ENCODE measurements around the gene LYPD6B. TPM values are rescaled to one million over a fixed set of nuclear protein-coding genes. Genes with fewer than 3 reads are reported as not detected.

The LYPD6B gene
- total RNA-seq, 2 donors from 2014 or later: 9.3 to 9.9 TPM

GRCh38 chr2:149020432-149020851 is 18.1 kb upstream of the LYPD6B start:
- H3K9me3 ChIP-seq: no peaks in the 10 kb centered on the region
- TF ChIP-seq POLR2A (IDR thresholded peaks at IDR 0.05) (no peak), CTCF (IDR thresholded peaks at IDR 0.05) (no peak)
- no peak overlapping the region for H3K27ac ChIP-seq
- no peaks in the 10 kb centered on the region for H3K27me3 ChIP-seq
- peak in 1 of 4 donors; percentile 16 for DNase-seq
- ATAC-seq: no peak
- H3K4me3 ChIP-seq: no peak overlapping the region
- 70 to 79% methylated on average over 7 to 10 of the region's 10 CpGs for WGBS, 2 donors
- no peaks in the 10 kb centered on the region for H3K36me3 ChIP-seq (replicated peaks in 1 of 2; ENCODE audit: insufficient read depth in 1 of 2, low read depth in 2 of 2)
- intact Hi-C loops (cut with DNase I): no loop called here
- H3K4me1 ChIP-seq: peaks cover 6% of the 10 kb centered on the region

GRCh38 chr2:149021271-149021719 is 17.2 kb upstream of the LYPD6B start:
- ATAC-seq: no peak
- TF ChIP-seq CTCF (IDR thresholded peaks at IDR 0.05): no peak
- TF ChIP-seq POLR2A (IDR thresholded peaks at IDR 0.05): no peak
- intact Hi-C loops (cut with DNase I): no loop called here
- Histone ChIP-seq H3K27ac (no peak overlapping the region), H3K36me3 (replicated peaks in 1 of 2; ENCODE audit: insufficient read depth in 1 of 2, low read depth in 2 of 2) (no peaks in the 10 kb centered on the region), H3K4me1 (peaks cover 6% of the 10 kb centered on the region), H3K27me3 (no peaks in the 10 kb centered on the region), H3K4me3 (no peak overlapping the region), H3K9me3 (no peaks in the 10 kb centered on the region)
- no peak for DNase-seq
- 88% methylated on average over 5 of the region's 5 CpGs for WGBS, 2 donors

- Histone ChIP-seq H3K27ac (no peak overlapping the region), H3K36me3 (replicated peaks in 1 of 2; ENCODE audit: insufficient read depth in 1 of 2, low read depth in 2 of 2) (no peaks in the 10 kb centered on the region), H3K4me3 (no peak overlapping the region), H3K27me3 (no peaks in the 10 kb centered on the region), H3K4me1 (peaks cover 6% of the 10 kb centered on the region), H3K9me3 (no peaks in the 10 kb centered on the region)
- TF ChIP-seq CTCF (IDR thresholded peaks at IDR 0.05): no peak
- TF ChIP-seq POLR2A (IDR thresholded peaks at IDR 0.05): no peak
- intact Hi-C loops (cut with DNase I): no loop called here
- ATAC-seq (no peak), DNase-seq (no peak)
- 89 to 90% methylated on average over 6 of the region's 6 CpGs for WGBS, 2 donors
These were observed 16.7 kb upstream of the LYPD6B start for GRCh38 chr2:149021761-149022160.

- Histone ChIP-seq H3K27me3 (no peaks in the 10 kb centered on the region), H3K36me3 (replicated peaks in 1 of 2; ENCODE audit: insufficient read depth in 1 of 2, low read depth in 2 of 2) (no peaks in the 10 kb centered on the region), H3K9me3 (no peaks in the 10 kb centered on the region), H3K27ac (no peak overlapping the region), H3K4me1 (peaks cover 6% of the 10 kb centered on the region), H3K4me3 (no peak overlapping the region)
- TF ChIP-seq CTCF (IDR thresholded peaks at IDR 0.05): no peak
- TF ChIP-seq POLR2A (IDR thresholded peaks at IDR 0.05): no peak
- intact Hi-C loops (cut with DNase I): no loop called here
- ATAC-seq: no peak
- WGBS, 2 donors: 89 to 94% methylated on average over 6 of the region's 6 CpGs
- no peak for DNase-seq
These were observed 15.4 kb upstream of the LYPD6B start for GRCh38 chr2:149023091-149023490.

- ATAC-seq (no peak), DNase-seq (no peak)
- Histone ChIP-seq H3K4me3 (no peak overlapping the region), H3K9me3 (no peaks in the 10 kb centered on the region), H3K27ac (no peak overlapping the region), H3K27me3 (no peaks in the 10 kb centered on the region), H3K36me3 (replicated peaks in 1 of 2; ENCODE audit: insufficient read depth in 1 of 2, low read depth in 2 of 2) (no peaks in the 10 kb centered on the region), H3K4me1 (peaks cover 6% of the 10 kb centered on the region)
- TF ChIP-seq CTCF (IDR thresholded peaks at IDR 0.05): no peak
- no peak for TF ChIP-seq POLR2A (IDR thresholded peaks at IDR 0.05)
- intact Hi-C loops (cut with DNase I): no loop called here
- 82 to 84% methylated on average over 7 of the region's 7 CpGs for WGBS, 2 donors
These were observed 10.8 kb upstream of the LYPD6B start for GRCh38 chr2:149027590-149028250.

All from body of pancreas (tissue), 4 donors.